GM13977 (cell line): ENCODE results near the gene GMPPA.

Experiments
- DNase-seq: peaks from one replicate; pipeline ENCODE4 v3.0.0; 2012; ENCODE audit warnings: low spot score
- CTCF ChIP-seq: IDR thresholded peaks from 2 replicates; pipeline ENCODE4 v1.5.1; 2012; ENCODE audit warnings: mild to moderate bottlenecking, control low read depth; ENCODE audit not compliant: insufficient read depth; ENCODE audit errors: extremely low read depth, missing control alignments
- in situ Hi-C: fragments of 300-500 bp; cut with MboI; formaldehyde crosslinking; loops from one replicate; pipeline ENCODE4 v1.12.0; 2022; ENCODE audit warnings: low sequenced_read_pairs, low pct_unique_long_range_greater_than_20kb, mixed read lengths, inconsistent platforms; ENCODE audit not compliant: unreplicated experiment

GMPPA gene

GRCh38 chr2:219478916-219479315 lies 19.8 kb upstream of the GMPPA start:
- DNase-seq = no peak
- in situ Hi-C loops = no loop called here
- no peak for TF ChIP-seq CTCF

- DNase-seq = no peak
- in situ Hi-C loops = no loop called here
Observed at GRCh38 chr2:219480004-219480403, 18.7 kb upstream of the GMPPA start.

GRCh38 chr2:219482674-219483405 lies 15.9 kb upstream of the GMPPA start:
- DNase-seq = no peak
- no peak for TF ChIP-seq CTCF
- in situ Hi-C loops = no loop called here

More at GRCh38 chr2:219480004-219480403, 18.7 kb upstream of the GMPPA start:
- no peak for TF ChIP-seq CTCF

GRCh38 chr2:219483451-219484342 lies 15.0 kb upstream of the GMPPA start:
- TF ChIP-seq CTCF = no peak
- DNase-seq = no peak
- in situ Hi-C loops = no loop called here

- DNase-seq = no peak
- in situ Hi-C loops = no loop called here
- TF ChIP-seq CTCF = no peak
Observed at GRCh38 chr2:219484343-219485200, 14.1 kb upstream of the GMPPA start.

GRCh38 chr2:219485201-219485580 lies 13.5 kb upstream of the GMPPA start:
- in situ Hi-C loops = no loop called here
- TF ChIP-seq CTCF = no peak
- no peak for DNase-seq
